Left cardiac atrium (tissue), 4 donors: ENCODE results near the gene CCNF. TPM values are rescaled to one million over a fixed set of nuclear protein-coding genes. Genes with fewer than 3 reads are reported as not detected.

ENCODE experiments used
- ATAC-seq, 2 donors: fragments of 200-7000 bp; cut with Tn5 transposase; one replicate each; pipeline ENCODE4 v1.9.1; 2020; ENCODE audit warnings: mild to moderate bottlenecking in 2 of 2, moderate library complexity in 2 of 2
- DNase-seq: peaks from one replicate; pipeline ENCODE4 v3.0.0-alpha.2; 2020
- intact Hi-C, 2 donors: fragments of 100-400 bp; cut with DNase I; formaldehyde crosslinking; loops; one replicate each; pipeline versions ENCODE4 v1.14.1 to v1.15.1; 2022 to 2023
- total RNA-seq, 2 donors: library from RNA; stranded (reverse); fragmentation: NEBNext Ultra II Directional; extraction: Animal tissue kit (Norgen Biotek cat#: 25700); gene quantifications; one replicate each; pipeline ENCODE4 v1.2.1, GENCODE V29; 2021
- donor health status: DM: no; HTN: yes; CAD: no.
- donor health status: DM: no; HTN: yes; CAD: no; lungs with severe emphysema.
- donor health status: DM: yes; HTN: yes; CAD: no.
- donor health status: Dilated cardiomyopathy.

Gene CCNF
- total RNA-seq, 2 donors from 2014 or later: 1.6 to 2.1 TPM

GRCh38 chr16:2451851-2452320, 22.6 kb downstream of the CCNF start:
- intact Hi-C loops: no loop called here
- ATAC-seq (no peak), DNase-seq (no peak)

DNA sequence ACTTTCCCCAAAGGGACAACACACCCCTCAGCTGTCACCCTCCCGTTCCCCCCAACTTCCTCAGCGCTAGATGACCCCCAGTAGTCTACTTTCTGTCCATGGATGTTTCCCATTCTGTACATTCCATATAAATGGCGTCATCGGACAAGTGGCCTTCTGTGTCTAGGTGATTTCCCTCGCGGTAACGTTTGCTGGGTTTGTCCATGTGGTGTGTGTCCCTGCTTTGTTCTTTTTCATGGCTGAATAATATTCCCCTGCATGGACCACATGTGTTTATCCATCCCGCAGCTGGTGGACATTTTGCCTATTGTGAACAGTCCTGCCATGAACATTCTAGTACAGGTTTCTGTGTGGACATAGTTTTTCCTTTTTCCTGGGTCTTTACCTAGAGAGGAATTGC, 23.4 kb downstream of the CCNF start:
- DNase-seq: no peak
- intact Hi-C loops: no loop called here
- no peak for ATAC-seq

DNA sequence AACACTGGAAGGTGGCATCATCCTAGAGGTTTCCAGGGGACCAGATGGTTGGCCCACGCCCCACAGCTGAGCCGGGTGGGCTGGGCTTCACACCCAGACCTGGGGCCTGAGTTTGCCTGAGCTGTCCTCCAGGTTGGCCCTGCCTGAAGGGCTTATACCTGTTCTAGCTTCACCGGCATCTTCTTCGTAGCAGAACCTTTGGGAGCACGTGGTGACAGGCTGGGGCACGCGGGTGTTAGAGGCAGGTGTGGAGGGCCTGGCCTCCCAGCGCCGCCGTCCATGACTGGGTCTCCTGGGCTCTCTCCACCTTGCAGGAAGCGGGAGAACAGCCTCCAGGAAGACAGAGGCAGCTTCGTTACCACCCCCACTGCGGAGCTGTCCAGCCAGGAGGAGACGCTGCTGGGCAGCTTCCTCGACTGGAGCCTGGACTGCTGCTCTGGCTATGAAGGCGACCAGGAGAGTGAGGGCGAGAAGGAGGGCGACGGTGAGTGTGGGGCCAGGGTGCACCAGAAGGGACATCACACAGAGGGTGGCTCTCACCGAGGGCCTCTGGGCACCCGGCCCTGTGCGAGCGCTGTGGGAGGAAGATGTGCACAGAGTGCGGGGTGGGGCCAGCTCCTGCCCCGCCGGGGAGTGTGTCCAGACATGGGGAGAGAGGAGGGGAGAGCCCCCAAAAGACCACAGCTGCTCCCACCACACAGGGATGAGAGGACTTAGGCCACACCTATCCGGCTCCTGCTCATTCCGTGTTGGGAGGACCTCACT, 26.0 kb downstream of the CCNF start:
- intact Hi-C loops: no loop called here
- DNase-seq (no peak), ATAC-seq (no peak)

GRCh38 chr16:2456551-2457153, 27.4 kb downstream of the CCNF start:
- DNase-seq: no peak
- intact Hi-C loops: no loop called here
- no peak for ATAC-seq

DNA sequence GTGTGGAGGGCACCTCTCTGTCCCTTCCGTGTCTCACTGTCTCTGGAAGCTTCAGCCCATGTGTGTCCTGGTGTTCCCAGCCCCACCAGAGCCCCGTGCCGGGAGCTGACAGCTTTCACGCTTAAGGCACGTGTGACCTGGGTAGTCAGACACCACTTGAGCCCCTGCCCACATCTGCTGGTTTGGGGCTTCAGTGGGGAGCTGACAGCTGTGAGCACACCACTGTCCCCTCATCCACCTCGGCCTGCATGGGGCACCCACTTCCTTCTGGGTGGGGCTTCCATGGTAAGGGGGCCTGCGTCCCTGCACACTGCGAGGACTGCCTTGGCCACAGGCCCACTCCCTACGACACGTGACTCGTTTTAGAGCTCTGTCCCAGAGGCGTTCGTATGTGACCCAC, 28.0 kb downstream of the CCNF start:
- no peak for DNase-seq
- intact Hi-C loops: no loop called here
- ATAC-seq: no peak

DNA sequence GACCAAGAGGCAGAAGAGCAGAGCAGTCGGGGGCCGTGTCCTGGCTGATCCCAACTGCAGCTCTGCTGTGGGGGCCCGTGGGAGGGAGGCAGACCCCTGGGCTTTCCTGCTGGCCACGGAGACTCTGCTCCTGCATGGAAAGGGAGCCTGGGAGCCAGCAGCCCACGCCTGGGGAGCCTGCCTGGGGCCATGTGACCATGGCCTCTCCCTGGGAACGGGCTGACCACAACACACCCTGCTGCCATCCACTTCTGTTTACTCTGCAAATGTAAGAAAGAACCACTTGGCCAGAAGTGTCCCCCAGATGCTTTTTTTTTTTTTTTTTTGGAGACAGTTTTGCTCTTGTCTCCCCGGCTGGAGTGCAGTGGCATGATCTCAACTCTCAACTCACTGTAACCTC, 28.7 kb downstream of the CCNF start:
- no peak for DNase-seq
- ATAC-seq: no peak
- intact Hi-C loops: no loop called here

GRCh38 chr16:2458887-2459646, 29.8 kb downstream of the CCNF start:
- intact Hi-C loops: no loop called here
- DNase-seq: no peak
- peak in 1 of 2 donors; percentile 20 for ATAC-seq

GRCh38 chr16:2459647-2460390, 30.6 kb downstream of the CCNF start, which contains the start of gene TEDC2:
Gene TEDC2 (plus strand): TSS chr16:2460109. CDS start chr16:2460145, 36 bp downstream.
- peak; percentile 98 to 99 for ATAC-seq
- DNase-seq: peak; percentile 98
- intact Hi-C loops: no loop called here

- no peak for ATAC-seq
- intact Hi-C loops: no loop called here
- no peak for DNase-seq
These were observed 31.1 kb downstream of the CCNF start for GRCh38 chr16:2460391-2460713.

DNA sequence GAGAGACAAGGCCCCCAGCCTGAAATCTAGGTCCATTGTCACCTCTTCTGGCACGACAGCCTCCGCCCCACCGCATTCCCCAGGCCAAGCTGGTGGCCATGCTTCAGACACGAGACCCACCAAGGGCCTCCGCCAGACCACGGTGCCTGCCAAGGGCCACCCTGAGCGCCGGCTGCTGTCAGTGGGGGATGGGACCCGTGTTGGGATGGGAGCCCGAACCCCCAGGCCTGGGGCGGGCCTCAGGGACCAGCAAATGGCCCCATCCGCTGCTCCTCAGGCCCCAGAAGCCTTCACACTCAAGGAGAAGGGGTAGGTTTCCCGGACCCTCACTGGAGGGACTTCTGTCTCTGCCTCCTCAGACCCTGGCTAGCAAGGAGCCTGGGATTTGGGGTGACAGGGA, 31.7 kb downstream of the CCNF start:
- ATAC-seq (no peak), DNase-seq (no peak)
- intact Hi-C loops: no loop called here

- no peak for DNase-seq
- no peak for ATAC-seq
- intact Hi-C loops: no loop called here
These were observed 33.0 kb downstream of the CCNF start for GRCh38 chr16:2462031-2462866.

DNA sequence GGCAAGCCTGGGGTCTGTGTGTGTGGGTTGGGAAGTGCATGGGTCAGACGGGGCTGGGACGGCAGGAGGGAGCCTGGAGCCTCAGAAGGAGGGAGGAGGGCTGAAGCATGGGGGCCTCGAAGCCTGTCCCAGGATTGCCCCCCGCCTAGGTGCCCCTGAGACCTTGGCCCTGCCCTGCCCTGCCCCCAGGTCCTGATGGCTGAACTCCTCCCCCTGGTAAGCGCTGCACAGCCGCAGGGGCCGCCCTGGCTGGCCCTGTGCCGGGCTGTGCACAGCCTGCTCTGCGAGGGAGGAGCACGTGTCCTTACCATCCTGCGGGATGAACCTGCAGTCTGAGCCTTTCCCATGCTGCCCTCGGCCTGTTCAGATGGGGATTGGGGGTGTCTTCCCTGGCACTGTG, 35.1 kb downstream of the CCNF start:
- DNase-seq (no peak), ATAC-seq (no peak)
- intact Hi-C loops: no loop called here

DNA sequence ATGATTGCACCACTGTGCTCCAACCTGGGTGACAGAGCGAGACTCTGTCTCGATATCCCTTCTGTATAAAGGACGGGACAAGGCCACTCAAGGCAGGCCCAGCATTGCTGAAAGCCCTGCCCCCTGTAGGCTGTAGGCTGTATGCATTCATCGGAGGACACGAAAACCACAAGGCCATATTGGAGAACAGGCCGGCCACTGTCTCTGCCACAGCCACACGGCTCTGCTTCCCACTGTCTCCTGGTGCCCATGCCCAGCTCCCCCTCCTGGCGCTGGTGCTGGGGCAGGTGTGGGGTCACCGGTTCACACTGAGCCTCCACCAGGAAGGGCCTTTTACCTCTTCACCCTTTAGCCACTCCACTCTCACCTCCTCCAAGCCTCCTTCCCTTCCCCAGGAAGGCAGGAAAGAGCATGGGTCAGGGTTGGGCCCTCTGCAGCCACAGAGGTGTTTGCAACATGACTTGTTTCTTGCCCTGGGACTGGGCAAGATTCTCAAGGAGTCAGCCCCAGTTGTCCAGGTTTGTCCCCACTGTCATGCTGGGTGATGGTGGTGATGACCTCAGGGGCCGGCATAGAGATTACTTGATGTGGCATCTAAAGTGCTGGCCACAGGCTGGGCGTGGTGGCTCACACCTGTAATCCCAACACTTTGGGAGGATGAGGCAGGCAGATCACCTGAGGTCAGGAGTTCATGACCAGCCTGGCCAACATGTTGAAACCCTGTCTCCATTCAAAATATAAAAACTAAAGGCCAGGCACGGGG, 36.6 kb downstream of the CCNF start:
- intact Hi-C loops: no loop called here
- ATAC-seq: no peak
- DNase-seq: no peak

- intact Hi-C loops: no loop called here
- DNase-seq (no peak), ATAC-seq (no peak)
These were observed 37.6 kb downstream of the CCNF start for GRCh38 chr16:2466667-2467527.

DNA sequence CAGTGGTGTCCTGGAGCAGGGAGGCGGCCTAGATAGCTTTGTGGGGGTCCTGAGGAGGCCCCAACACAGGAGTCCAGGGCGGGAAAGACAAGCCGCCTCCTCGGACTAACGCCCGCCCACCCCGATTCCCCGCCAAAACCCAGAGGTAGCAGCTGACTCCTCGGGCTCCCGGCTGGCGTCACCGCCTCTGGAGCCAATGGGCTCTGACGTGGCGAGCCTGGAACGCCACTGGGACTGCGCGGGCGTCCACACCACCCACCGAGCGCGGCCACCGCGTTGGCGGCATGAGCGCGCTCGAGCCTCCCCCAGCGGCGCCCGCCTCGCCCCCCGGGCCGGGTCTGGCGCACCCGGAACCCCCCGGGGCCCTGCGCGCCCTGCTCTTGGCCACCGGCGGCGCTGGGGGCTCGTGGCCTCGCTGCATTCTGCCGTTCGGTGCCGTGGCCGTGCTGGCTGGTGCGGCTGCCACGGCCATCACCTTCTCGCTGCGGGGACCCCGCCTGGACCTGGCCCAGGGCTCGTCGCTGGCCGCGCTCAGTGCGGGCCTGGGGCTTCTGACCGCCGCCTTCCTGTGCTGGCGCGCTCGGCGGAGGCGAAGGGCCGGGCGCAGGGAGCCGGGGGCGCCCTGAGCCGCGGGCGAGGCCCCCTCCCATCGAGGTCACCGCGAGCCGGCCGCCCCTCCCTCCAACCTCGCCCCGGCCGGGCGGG, 38.4 kb downstream of the CCNF start:
- ATAC-seq (peak; percentile 76 to 84), DNase-seq (peak; percentile 90)
- intact Hi-C loops: no loop called here

GRCh38 chr16:2468233-2468724, 39.0 kb downstream of the CCNF start:
- intact Hi-C loops: no loop called here
- peak; percentile 9 to 39 for ATAC-seq
- DNase-seq: no peak
